ENCODE data around the gene CACNA1I.

DNA sequence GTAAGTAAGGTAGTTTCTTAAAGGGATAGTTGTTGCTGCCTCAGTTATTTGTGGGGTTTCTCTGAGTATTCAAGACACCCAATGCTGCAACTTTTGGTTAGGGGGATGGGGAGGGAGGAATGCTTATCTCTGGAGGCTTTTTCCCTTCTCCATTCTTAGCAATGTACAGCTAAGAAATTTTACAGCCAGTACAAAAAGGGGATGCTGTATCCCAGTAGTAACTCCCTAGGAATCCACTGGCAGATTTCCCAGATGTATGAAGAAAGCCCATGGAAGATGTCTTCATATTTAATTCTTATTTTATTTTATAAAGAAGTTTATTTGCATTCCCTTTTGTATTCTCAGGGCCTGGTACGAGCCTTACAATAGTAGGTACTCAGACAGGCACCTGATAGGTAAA, 168.2 kb downstream of the CACNA1I start:
- TF ChIP-seq, protein P1, sequence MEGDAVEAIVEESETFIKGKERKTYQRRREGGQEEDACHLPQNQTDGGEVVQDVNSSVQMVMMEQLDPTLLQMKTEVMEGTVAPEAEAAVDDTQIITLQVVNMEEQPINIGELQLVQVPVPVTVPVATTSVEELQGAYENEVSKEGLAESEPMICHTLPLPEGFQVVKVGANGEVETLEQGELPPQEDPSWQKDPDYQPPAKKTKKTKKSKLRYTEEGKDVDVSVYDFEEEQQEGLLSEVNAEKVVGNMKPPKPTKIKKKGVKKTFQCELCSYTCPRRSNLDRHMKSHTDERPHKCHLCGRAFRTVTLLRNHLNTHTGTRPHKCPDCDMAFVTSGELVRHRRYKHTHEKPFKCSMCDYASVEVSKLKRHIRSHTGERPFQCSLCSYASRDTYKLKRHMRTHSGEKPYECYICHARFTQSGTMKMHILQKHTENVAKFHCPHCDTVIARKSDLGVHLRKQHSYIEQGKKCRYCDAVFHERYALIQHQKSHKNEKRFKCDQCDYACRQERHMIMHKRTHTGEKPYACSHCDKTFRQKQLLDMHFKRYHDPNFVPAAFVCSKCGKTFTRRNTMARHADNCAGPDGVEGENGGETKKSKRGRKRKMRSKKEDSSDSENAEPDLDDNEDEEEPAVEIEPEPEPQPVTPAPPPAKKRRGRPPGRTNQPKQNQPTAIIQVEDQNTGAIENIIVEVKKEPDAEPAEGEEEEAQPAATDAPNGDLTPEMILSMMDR (IDR thresholded peaks at IDR 0.05; ENCODE audit: insufficient read depth, low read depth, low read length) = no peak
- TF ChIP-seq EZH2 (IDR thresholded peaks at IDR 0.05; ENCODE audit: insufficient read depth, low read length) = no peak

All from astrocyte (in vitro differentiated cells and primary cell).